WERI-Rb-1 (cell line): Measurements from ENCODE around the gene SALL3.

Source experiments
- DNase-seq: peaks from one replicate; pipeline ENCODE4 v3.0.0-alpha.2; 2020
- H3K27ac ChIP-seq: fragments of 250-450 bp; sonication (Bioruptor Pico); 2 replicates; pipeline ENCODE4 v1.5.1; 2020; ENCODE audit warnings: mild to moderate bottlenecking, moderate library complexity
- H3K27me3 ChIP-seq: fragments of 250-450 bp; sonication (Bioruptor Pico); 2 replicates; pipeline ENCODE4 v1.5.1; 2021; ENCODE audit warnings: mild to moderate bottlenecking, low read depth, moderate library complexity; ENCODE audit not compliant: insufficient read depth, severe bottlenecking
- H3K36me3 ChIP-seq: fragments of 250-450 bp; sonication (Bioruptor Pico); 2 replicates; pipeline ENCODE4 v1.5.1; 2020; ENCODE audit warnings: mild to moderate bottlenecking, moderate library complexity
- H3K4me3 ChIP-seq: 2 replicates; pipeline ENCODE4 v1.5.1; 2011; ENCODE audit warnings: low read depth, mild to moderate bottlenecking, control low read depth, low read length
- H3K9me3 ChIP-seq: fragments of 250-450 bp; sonication (Bioruptor Pico); 2 replicates; pipeline ENCODE4 v1.5.1; 2021; ENCODE audit warnings: mild to moderate bottlenecking, moderate library complexity; ENCODE audit not compliant: severe bottlenecking
- TF ChIP-seq, protein P1 (sequence below): IDR thresholded peaks from 2 replicates; pipeline ENCODE4 v1.5.1; 2011; ENCODE audit warnings: low read depth, mild to moderate bottlenecking, control low read depth, inconsistent platforms, low read length

Gene SALL3

DNA sequence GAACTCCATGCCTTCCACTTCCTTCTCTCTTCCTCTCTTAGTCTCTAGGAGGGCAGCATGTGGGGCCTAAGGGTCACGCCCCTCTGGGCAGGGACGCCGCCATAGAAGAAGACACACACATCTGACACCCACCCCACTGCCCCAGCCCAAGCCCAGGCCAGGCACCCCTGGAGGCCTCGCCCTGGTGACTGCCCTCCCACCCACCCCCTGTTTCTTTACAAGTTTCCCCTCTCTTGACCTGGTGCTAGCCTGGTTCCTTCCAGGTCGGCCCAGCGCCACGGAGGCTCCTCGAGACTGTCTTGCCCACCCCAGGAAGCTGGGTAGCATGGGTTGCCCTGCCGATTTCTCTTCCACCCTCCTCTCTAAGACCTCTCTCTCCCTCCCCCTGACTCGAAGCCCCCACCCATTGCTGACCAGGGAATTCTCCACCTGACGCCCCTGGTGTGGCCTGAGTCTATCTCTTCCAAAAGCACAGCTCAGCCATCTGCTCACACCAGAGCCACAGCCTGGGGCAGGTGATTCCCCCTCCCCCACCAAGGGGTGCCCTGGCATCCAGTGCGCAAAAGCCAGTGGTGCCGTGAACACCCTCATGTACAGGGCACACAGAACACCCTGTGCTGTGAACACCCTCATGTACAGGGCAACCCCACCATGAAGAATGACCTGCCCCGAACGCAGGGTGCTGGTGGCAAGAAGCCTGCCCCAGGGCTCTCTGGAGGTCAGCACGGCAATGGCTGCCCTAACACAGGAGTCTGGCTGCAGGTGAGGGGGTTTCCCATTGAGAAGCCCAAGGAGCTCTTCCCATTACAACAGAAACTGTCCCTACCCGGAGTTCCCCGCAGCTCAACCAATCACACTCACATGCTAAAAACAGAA lies 13.5 kb upstream of the SALL3 start:
- H3K36me3 ChIP-seq: no peaks in the 10 kb centered on the region
- no peak for DNase-seq
- H3K9me3 ChIP-seq: peaks cover 8% of the 10 kb centered on the region
- no peak overlapping the region for H3K4me3 ChIP-seq
- H3K27me3 ChIP-seq: no peaks in the 10 kb centered on the region
- TF ChIP-seq, protein P1, sequence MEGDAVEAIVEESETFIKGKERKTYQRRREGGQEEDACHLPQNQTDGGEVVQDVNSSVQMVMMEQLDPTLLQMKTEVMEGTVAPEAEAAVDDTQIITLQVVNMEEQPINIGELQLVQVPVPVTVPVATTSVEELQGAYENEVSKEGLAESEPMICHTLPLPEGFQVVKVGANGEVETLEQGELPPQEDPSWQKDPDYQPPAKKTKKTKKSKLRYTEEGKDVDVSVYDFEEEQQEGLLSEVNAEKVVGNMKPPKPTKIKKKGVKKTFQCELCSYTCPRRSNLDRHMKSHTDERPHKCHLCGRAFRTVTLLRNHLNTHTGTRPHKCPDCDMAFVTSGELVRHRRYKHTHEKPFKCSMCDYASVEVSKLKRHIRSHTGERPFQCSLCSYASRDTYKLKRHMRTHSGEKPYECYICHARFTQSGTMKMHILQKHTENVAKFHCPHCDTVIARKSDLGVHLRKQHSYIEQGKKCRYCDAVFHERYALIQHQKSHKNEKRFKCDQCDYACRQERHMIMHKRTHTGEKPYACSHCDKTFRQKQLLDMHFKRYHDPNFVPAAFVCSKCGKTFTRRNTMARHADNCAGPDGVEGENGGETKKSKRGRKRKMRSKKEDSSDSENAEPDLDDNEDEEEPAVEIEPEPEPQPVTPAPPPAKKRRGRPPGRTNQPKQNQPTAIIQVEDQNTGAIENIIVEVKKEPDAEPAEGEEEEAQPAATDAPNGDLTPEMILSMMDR: no peak
- H3K27ac ChIP-seq: no peak overlapping the region

DNA sequence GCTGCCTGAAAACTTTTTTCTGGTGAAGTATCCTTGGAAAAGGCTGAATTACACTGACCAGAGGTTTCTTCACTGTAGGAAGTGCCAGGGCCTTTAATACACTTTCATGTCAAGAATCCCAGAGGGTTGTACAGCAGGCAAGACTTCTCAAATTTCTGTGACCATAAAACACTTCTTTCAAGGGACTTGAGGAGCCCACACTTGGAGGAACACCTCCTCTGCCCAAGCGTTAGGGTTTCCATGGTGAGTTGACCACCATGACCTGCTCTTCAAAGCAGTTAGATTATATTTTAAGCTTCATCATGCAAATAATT lies 12.9 kb upstream of the SALL3 start:
- H3K4me3 ChIP-seq: no peak overlapping the region
- H3K27ac ChIP-seq: no peak overlapping the region
- DNase-seq: no peak
- H3K36me3 ChIP-seq: no peaks in the 10 kb centered on the region
- H3K9me3 ChIP-seq: peaks cover 7% of the 10 kb centered on the region
- no peaks in the 10 kb centered on the region for H3K27me3 ChIP-seq
- TF ChIP-seq, protein P1: no peak

DNA sequence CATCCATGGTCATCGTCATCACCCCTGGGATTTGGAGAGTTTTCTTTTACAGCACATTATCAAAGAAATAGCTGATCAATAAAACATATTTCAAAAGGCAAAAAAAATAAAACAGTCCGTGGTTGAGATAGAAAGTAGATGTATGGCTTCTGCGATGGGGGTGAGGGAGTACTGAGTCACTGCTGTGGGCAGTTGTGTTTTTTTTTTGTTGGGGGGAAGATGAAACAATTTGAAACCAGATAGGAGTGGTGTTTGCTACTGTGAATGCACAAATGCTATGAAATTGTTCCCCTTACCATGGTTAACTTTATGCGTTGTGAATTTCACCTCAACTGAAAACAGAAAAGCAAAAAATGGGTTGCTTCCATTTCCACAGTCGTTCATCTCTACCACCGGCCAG lies 11.9 kb upstream of the SALL3 start:
- no peak for DNase-seq
- no peaks in the 10 kb centered on the region for H3K36me3 ChIP-seq
- H3K27me3 ChIP-seq: no peaks in the 10 kb centered on the region
- H3K27ac ChIP-seq: no peak overlapping the region
- H3K4me3 ChIP-seq: no peak overlapping the region
- no peaks in the 10 kb centered on the region for H3K9me3 ChIP-seq
- TF ChIP-seq, protein P1: no peak

- no peak for DNase-seq
- H3K27ac ChIP-seq: no peak overlapping the region
- TF ChIP-seq, protein P1: no peak
- H3K36me3 ChIP-seq: no peaks in the 10 kb centered on the region
- no peaks in the 10 kb centered on the region for H3K27me3 ChIP-seq
- H3K9me3 ChIP-seq: no peaks in the 10 kb centered on the region
- H3K4me3 ChIP-seq: no peak overlapping the region
Measured at GRCh38 chr18:78969574-78970315, 9.9 kb upstream of the SALL3 start.

DNA sequence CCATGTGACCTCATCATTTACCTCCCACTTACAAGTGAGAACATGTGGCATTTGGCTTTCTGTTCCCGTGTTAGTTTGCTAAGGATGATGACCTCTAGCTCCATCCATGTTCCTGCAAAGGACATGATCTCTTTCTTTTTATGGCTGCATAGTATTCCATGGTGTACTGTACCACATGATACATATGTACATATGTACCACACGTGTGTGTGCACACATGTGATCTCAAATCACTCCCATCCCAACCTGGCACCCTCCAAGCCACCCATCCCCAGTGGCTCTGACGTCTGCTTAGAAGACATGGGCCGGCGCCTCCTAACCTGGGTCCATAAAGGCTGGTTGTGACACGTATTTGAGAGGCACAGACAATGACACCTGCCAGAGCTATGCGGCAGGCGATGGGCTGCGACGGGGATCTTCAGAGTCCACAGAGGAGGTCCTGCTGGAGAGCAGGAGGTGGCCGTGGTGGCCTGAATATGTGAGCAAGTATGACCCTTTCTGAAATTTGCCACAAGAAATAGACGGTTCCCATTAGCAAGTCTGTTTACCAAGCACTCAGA lies 8.8 kb upstream of the SALL3 start:
- no peak for DNase-seq
- Histone ChIP-seq H3K27me3 (no peaks in the 10 kb centered on the region), H3K27ac (no peak overlapping the region), H3K36me3 (no peaks in the 10 kb centered on the region), H3K9me3 (no peaks in the 10 kb centered on the region), H3K4me3 (no peak overlapping the region)
- TF ChIP-seq, protein P1: no peak
